Naive B cell (primary cell): ENCODE data around the gene CNTNAP5. TPM values are rescaled to one million over a fixed set of nuclear protein-coding genes. Genes with fewer than 3 reads are reported as not detected.

Experiments used
- ATAC-seq, 2 donors: fragments of 150-1000 bp; cut with Tn5 transposase; 2 replicates each; pipeline ENCODE4 v1.10.0; 2021; ENCODE audit warnings: low read depth in 2 of 2, mild to moderate bottlenecking in 2 of 2, moderate library complexity in 2 of 2
- DNase-seq: peaks from one replicate; pipeline ENCODE4 v3.0.0; 2022
- H3K27ac Mint-ChIP-seq, 6 donors: one replicate each; pipeline ENCODE4 v1.8.0; 2020 to 2022; ENCODE audit warnings: mild to moderate bottlenecking in 6 of 6, mixed read lengths in 6 of 6, moderate library complexity in 5 of 6, inconsistent platforms in 2 of 6
- H3K27me3 Mint-ChIP-seq, 3 donors: one replicate each; pipeline ENCODE4 v1.8.0; 2021 to 2022; ENCODE audit warnings: mixed read lengths in 3 of 3, mild to moderate bottlenecking in 1 of 3
- H3K36me3 Mint-ChIP-seq, 2 donors: one replicate each; pipeline ENCODE4 v1.8.0; 2020 to 2022; ENCODE audit warnings: mixed read lengths in 2 of 2, inconsistent platforms in 1 of 2, mild to moderate bottlenecking in 1 of 2
- H3K4me1 Mint-ChIP-seq, 3 donors: one replicate each; pipeline ENCODE4 v1.8.0; 2020 to 2022; ENCODE audit warnings: mixed read lengths in 3 of 3, inconsistent platforms in 1 of 3, mild to moderate bottlenecking in 1 of 3, moderate library complexity in 1 of 3
- H3K4me3 Mint-ChIP-seq, 8 donors: one replicate each; pipeline ENCODE4 v1.8.0; 2020 to 2022; ENCODE audit warnings: mild to moderate bottlenecking in 8 of 8, mixed read lengths in 8 of 8, moderate library complexity in 8 of 8, inconsistent platforms in 2 of 8
- H3K9me3 Mint-ChIP-seq, 7 donors: one replicate each; pipeline ENCODE4 v1.8.0; 2020 to 2022; ENCODE audit warnings: mixed read lengths in 7 of 7, mild to moderate bottlenecking in 5 of 7, inconsistent platforms in 2 of 7, moderate library complexity in 1 of 7
- polyA plus RNA-seq, 6 donors: library from polyadenylated mRNA; unstranded; fragments of 300-500 nt; fragmentation: Illumina TruSeq; gene quantifications; one replicate each; pipeline ENCODE4 v1.2.3, GENCODE V29; 2021; ENCODE audit warnings: low read depth in 6 of 6

The CNTNAP5 gene
- polyA plus RNA-seq, 6 donors from 2014 or later: not detected

- H3K9me3 Mint-ChIP-seq: peaks cover 0 to 20% (median 6%) of the 10 kb centered on the region in 7 donors
- H3K27ac Mint-ChIP-seq: no peak overlapping the region
- no peaks in the 10 kb centered on the region for H3K27me3 Mint-ChIP-seq
- peak overlapping the region in 1 of 8 donors; percentile 52 for H3K4me3 Mint-ChIP-seq
- H3K4me1 Mint-ChIP-seq: no peaks in the 10 kb centered on the region
- no peaks in the 10 kb centered on the region for H3K36me3 Mint-ChIP-seq
- ATAC-seq: no peak
- no peak for DNase-seq
These were observed 908.8 kb downstream of the CNTNAP5 start for GRCh38 chr2:124933883-124934282.

DNA sequence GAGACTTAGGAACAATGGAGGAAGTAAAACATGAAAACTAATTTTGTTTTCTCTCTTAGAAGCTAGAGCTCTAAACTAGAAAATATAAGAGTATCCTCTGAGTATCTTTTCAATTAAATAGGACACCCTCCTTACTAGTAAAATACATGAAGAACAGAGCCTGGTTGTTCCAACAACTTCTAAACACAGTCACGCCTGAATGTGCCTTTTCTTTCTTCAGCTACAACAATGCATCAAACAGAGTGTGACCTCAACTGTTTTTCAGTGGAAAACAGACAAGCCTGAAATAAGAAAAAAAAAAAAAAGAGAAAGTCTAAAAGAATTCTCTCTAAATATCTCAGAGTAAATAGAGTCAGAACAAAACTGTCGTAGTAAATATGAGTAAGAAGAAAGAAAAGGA is 928.8 kb downstream of the CNTNAP5 start:
- Mint-ChIP-seq H3K36me3 (no peaks in the 10 kb centered on the region), H3K4me1 (no peaks in the 10 kb centered on the region), H3K27ac (no peak overlapping the region), H3K27me3 (no peaks in the 10 kb centered on the region), H3K9me3 (peaks cover 0 to 9% (median 0%) of the 10 kb centered on the region in 7 donors), H3K4me3 (no peak overlapping the region)
- no peak for DNase-seq
- ATAC-seq: no peak

DNA sequence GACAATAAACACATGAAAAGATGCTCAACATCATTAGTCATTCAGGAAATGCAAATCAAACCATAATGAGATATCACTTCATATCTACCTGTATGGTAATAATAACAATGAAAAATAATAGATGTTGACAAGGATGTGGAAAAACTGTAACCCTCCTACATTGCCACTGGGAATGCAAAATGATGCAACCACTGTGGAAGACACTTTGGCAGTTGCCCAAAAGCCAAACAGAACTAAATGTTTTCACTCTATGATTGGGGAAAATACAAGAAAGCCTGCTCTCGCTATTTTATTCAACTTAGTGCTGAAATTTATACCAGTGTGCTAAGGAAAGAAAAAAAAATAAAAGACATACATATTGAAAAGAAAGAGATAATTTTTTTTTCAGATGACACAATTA is 934.5 kb downstream of the CNTNAP5 start:
- Mint-ChIP-seq H3K9me3 (peaks cover 0 to 5% (median 2%) of the 10 kb centered on the region in 7 donors), H3K36me3 (no peaks in the 10 kb centered on the region), H3K27ac (no peak overlapping the region), H3K4me1 (no peaks in the 10 kb centered on the region), H3K4me3 (no peak overlapping the region), H3K27me3 (no peaks in the 10 kb centered on the region)
- ATAC-seq: no peak
- no peak for DNase-seq

DNA sequence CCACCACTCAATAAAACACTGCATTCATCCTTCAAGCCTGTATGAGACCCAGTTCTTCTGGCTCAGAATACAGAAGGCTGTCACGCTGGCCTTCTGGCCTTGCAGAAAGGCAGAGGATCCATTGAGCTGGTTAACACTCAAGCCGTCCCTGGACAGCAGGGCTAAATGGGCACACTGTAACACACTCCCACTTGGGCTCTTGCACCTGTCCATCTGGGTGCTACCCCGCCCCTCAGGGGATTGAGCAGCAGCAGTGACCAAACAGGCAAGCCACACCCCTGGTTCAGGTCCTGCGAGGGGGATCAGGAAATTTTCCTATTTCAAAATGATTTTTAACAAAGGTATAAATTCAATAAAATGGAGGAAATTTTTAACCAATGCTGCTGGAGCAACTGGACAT is 936.0 kb downstream of the CNTNAP5 start:
- no peak overlapping the region for H3K27ac Mint-ChIP-seq

More for the DNA sequence above, 936.0 kb downstream of the CNTNAP5 start:
- H3K4me3 Mint-ChIP-seq: no peak overlapping the region
- no peaks in the 10 kb centered on the region for H3K4me1 Mint-ChIP-seq
- ATAC-seq: no peak
- peaks cover 0 to 5% (median 2%) of the 10 kb centered on the region in 7 donors for H3K9me3 Mint-ChIP-seq
- H3K36me3 Mint-ChIP-seq: no peaks in the 10 kb centered on the region
- no peak for DNase-seq
- H3K27me3 Mint-ChIP-seq: no peaks in the 10 kb centered on the region
